ENCODE data around the gene CCBE1. TPM values are rescaled to one million over a fixed set of nuclear protein-coding genes. Genes with fewer than 3 reads are reported as not detected.

Gene CCBE1
- total RNA-seq, 4 donors from 2014 or later = 0.18 to 2.8 (median 1.6) TPM

DNA sequence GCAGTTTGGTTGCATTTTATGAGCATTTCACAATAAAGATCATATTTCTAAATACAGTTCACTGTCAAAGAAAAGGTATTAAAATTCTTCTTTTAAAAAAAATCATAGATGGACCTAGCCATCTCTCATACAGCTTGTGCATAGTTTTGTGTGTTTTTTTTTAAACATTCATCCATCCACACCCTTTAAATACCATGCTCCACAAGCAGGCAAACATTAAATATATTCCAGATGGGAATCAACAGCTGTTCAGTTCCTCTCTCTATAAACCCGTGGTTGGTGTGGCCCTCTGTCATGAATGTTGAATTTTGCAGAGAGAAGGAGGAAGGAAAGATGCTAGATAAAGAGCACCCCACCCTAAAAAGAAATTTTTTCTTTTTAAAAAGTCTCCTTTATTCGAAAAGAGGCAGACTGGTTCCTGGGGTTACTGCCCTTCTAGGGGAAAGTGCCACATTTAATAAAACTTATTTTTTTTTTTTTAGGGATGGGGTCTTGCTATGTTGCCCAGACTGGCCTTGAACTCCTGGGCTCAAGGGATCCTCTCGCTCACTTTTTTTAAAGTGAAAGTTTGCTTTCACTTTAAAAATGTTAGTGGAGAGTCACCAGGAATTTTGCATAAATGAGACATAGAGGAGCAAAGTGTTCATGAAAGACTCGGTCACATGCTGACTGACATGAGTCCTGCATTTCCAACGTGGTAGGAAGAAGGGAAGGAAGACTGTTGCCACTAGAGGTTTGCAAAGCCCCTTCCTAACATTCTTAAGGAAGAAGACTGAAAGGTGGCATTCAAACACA, 264.2 kb downstream of the CCBE1 start:
- H3K27me3 ChIP-seq = no peaks in the 10 kb centered on the region
- DNase-seq = no peak
- H3K27ac ChIP-seq = no peak overlapping the region
- H3K9me3 ChIP-seq = no peaks in the 10 kb centered on the region
- no peaks in the 10 kb centered on the region for H3K36me3 ChIP-seq
- H3K4me1 ChIP-seq = no peaks in the 10 kb centered on the region
- TF ChIP-seq POLR2A (IDR thresholded peaks at IDR 0.05) = no peak
- TF ChIP-seq, protein P1, sequence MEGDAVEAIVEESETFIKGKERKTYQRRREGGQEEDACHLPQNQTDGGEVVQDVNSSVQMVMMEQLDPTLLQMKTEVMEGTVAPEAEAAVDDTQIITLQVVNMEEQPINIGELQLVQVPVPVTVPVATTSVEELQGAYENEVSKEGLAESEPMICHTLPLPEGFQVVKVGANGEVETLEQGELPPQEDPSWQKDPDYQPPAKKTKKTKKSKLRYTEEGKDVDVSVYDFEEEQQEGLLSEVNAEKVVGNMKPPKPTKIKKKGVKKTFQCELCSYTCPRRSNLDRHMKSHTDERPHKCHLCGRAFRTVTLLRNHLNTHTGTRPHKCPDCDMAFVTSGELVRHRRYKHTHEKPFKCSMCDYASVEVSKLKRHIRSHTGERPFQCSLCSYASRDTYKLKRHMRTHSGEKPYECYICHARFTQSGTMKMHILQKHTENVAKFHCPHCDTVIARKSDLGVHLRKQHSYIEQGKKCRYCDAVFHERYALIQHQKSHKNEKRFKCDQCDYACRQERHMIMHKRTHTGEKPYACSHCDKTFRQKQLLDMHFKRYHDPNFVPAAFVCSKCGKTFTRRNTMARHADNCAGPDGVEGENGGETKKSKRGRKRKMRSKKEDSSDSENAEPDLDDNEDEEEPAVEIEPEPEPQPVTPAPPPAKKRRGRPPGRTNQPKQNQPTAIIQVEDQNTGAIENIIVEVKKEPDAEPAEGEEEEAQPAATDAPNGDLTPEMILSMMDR (IDR thresholded peaks at IDR 0.05) = no peak
- H3K4me3 ChIP-seq = no peak overlapping the region

DNA sequence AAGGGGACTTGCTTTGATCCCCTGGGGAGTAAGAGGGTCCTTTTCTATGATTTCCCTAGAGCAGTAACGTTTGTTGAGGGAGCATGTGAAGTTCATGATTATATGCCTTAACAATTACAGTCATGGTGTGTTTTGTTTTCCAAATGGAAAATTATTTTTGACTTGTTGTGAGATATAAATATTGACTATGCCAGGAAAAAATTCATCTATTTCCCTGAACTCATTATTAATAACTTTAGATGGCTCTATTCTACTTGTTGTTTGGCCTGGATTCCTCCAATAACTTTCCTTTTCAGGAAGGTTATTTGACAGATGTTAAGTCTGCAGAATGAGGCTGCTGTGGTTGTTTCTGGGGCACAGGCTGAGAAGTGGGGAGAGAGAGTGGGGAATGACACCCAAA, 266.1 kb downstream of the CCBE1 start:
- H3K36me3 ChIP-seq = no peaks in the 10 kb centered on the region
- H3K4me3 ChIP-seq = no peak overlapping the region
- DNase-seq = no peak
- H3K27ac ChIP-seq = no peak overlapping the region
- TF ChIP-seq, protein P1 (IDR thresholded peaks at IDR 0.05) = no peak
- TF ChIP-seq POLR2A (IDR thresholded peaks at IDR 0.05) = no peak
- no peaks in the 10 kb centered on the region for H3K27me3 ChIP-seq
- H3K4me1 ChIP-seq = no peaks in the 10 kb centered on the region
- H3K9me3 ChIP-seq = no peaks in the 10 kb centered on the region

DNA sequence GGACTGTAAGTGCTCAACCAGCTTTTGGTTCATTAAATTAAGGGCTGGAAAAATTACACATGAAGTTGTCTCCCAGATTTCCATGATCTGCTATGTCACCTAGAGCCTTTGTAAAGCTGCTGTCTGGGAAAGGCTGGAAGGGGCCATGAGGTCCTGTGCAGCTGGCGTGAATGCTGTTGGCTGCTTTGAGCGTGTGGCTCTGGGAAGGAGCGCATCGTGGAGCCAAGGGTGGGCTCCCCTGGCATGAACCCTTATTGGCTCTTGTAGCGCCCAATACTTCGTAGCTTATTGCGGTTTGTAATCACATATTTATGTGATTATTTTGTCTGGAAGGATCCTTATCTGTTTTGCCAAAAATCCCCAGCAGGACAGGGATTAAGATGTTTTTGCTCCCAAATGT, 267.6 kb downstream of the CCBE1 start:
- Histone ChIP-seq H3K36me3 (no peaks in the 10 kb centered on the region), H3K9me3 (no peaks in the 10 kb centered on the region), H3K27ac (no peak overlapping the region), H3K4me3 (no peak overlapping the region), H3K27me3 (no peaks in the 10 kb centered on the region), H3K4me1 (no peaks in the 10 kb centered on the region)
- no peak for TF ChIP-seq POLR2A (IDR thresholded peaks at IDR 0.05)
- TF ChIP-seq, protein P1 (IDR thresholded peaks at IDR 0.05) = no peak
- DNase-seq = no peak

DNA sequence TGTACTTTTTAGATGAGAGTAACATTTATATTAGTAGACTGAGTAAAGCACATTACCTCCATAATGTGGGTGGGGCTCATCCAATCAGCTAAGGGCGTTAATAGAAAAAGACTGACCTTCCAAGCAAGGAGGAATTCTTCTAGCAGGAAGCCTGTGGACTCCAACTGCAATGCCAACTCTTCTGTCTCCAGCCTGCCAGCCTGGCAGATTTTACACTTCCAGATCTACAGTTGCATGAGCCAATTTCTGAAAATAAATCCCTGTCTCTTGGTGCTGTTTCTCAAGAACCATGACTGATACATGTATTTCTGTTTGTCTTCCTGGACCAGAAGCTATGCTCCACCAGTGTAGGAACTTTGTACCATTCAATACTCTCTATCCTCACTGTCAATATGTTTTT, 269.2 kb downstream of the CCBE1 start:
- DNase-seq = no peak

DNA sequence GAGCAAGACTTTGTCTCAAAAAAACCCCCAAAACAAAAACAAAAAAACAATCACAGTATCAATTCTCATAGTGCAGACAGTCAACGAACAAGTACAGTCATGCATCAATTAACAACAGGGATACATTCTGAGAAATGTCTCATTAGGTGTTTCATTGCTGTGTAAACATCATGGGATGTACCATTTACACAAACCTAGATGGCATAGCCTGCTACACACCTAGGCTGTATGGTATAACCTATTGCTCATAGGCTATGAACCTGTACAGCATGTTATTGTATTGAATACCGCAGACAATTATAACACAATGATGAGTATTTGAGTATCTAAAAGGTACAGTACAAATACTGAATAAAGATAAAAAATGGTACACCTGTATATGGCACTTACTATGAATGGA, 270.4 kb downstream of the CCBE1 start:
- Histone ChIP-seq H3K4me3 (no peak overlapping the region), H3K27me3 (no peaks in the 10 kb centered on the region), H3K4me1 (no peaks in the 10 kb centered on the region)

More for the DNA sequence above, 269.2 kb downstream of the CCBE1 start:
- TF ChIP-seq, protein P1 (IDR thresholded peaks at IDR 0.05) = no peak
- no peak for TF ChIP-seq POLR2A (IDR thresholded peaks at IDR 0.05)
- H3K27ac ChIP-seq = no peak overlapping the region
- H3K4me3 ChIP-seq = no peak overlapping the region
- H3K36me3 ChIP-seq = no peaks in the 10 kb centered on the region
- H3K9me3 ChIP-seq = no peaks in the 10 kb centered on the region
- no peaks in the 10 kb centered on the region for H3K27me3 ChIP-seq
- no peaks in the 10 kb centered on the region for H3K4me1 ChIP-seq

More for the DNA sequence above, 270.4 kb downstream of the CCBE1 start:
- Histone ChIP-seq H3K27ac (no peak overlapping the region), H3K9me3 (no peaks in the 10 kb centered on the region), H3K36me3 (no peaks in the 10 kb centered on the region)
- no peak for DNase-seq
- no peak for TF ChIP-seq POLR2A (IDR thresholded peaks at IDR 0.05)
- TF ChIP-seq, protein P1 (IDR thresholded peaks at IDR 0.05) = no peak
